Ovary (tissue), 3 donors: ENCODE measurements around the gene HCLS1.

Experiments used
- CTCF ChIP-seq, 3 donors: fragments of 450-650 bp in 2 of 3; fragments of 200-600 bp in 1 of 3; IDR thresholded peaks; one replicate each; pipeline versions ENCODE4 v1.5.1 to v1.8.0; 2016 to 2022; ENCODE audit warnings: antibody characterized with exemption in 3 of 3, mild to moderate bottlenecking in 1 of 3
- POLR2A ChIP-seq: fragments of 450-650 bp; IDR thresholded peaks from one replicate; pipeline ENCODE4 v1.6.1; 2017; ENCODE audit warnings: antibody characterized with exemption, mild to moderate bottlenecking, moderate library complexity
- donor health status: DM: no; HTN: no; CAD: no.

GRCh38 chr3:121698476-121698875 is 37.8 kb upstream of the HCLS1 start:
- TF ChIP-seq CTCF (IDR thresholded peaks at IDR 0.05) (no peak), POLR2A (no peak)
